Transverse colon (tissue), 4 donors: ENCODE results near the gene LRFN5. TPM values are rescaled to one million over a fixed set of nuclear protein-coding genes. Genes with fewer than 3 reads are reported as not detected.

ENCODE experiments used
- DNase-seq: peaks from one replicate; pipeline ENCODE4 v3.0.0-alpha.2; 2019
- H3K27ac ChIP-seq, 4 donors: fragments of 200-600 bp; sonication (generic); 2 replicates each; pipeline ENCODE4 v1.5.1; 2016 to 2018; ENCODE audit warnings: inconsistent platforms in 4 of 4
- H3K27me3 ChIP-seq: fragments of 200-600 bp; sonication (generic); 2 replicates; pipeline ENCODE4 v1.5.1; 2017; ENCODE audit warnings: inconsistent platforms
- H3K36me3 ChIP-seq, 4 donors: fragments of 200-600 bp; sonication (generic); 2 replicates each; pipeline ENCODE4 v1.5.1; 2017 to 2019; ENCODE audit warnings: inconsistent platforms in 4 of 4
- H3K4me1 ChIP-seq, 4 donors: fragments of 200-600 bp; sonication (generic); 2 replicates each; pipeline ENCODE4 v1.5.1; 2017 to 2020; ENCODE audit warnings: inconsistent platforms in 4 of 4
- H3K4me3 ChIP-seq, 4 donors: fragments of 200-600 bp; sonication (generic); 1 replicate in 1 of 4; 2 replicates in 3 of 4; pipeline versions ENCODE4 v1.5.1 to v1.6.1; 2017 to 2019; ENCODE audit warnings: inconsistent platforms in 4 of 4
- H3K9me3 ChIP-seq, 2 donors: fragments of 200-600 bp; sonication (generic); 2 replicates each; pipeline ENCODE4 v1.5.1; 2017 to 2019; ENCODE audit warnings: inconsistent platforms in 2 of 2
- CTCF ChIP-seq, 5 experiments: fragments of 200-600 bp in 3 of 5; fragments of 450-650 bp in 2 of 5; sonication (generic) in 3 of 5; IDR thresholded peaks; 1 replicate in 2 of 5; 2 replicates in 3 of 5; pipeline ENCODE4 v1.5.1; 2016 to 2017; ENCODE audit warnings: antibody characterized with exemption in 5 of 5, inconsistent platforms in 3 of 5, mild to moderate bottlenecking in 2 of 5, moderate library complexity in 1 of 5
- EP300 ChIP-seq: sonication (generic); formaldehyde crosslinking; IDR thresholded peaks from one replicate; pipeline ENCODE4 v1.6.1; 2017; ENCODE audit warnings: antibody characterized with exemption, low read depth
- POLR2A ChIP-seq: fragments of 450-650 bp; IDR thresholded peaks from one replicate; pipeline ENCODE4 v1.6.1; 2016; ENCODE audit warnings: antibody characterized with exemption, mild to moderate bottlenecking, moderate library complexity
- POLR2AphosphoS5 ChIP-seq, 3 donors: sonication (generic); formaldehyde crosslinking; IDR thresholded peaks; one replicate each; pipeline ENCODE4 v1.6.1; 2016; ENCODE audit warnings: antibody characterized with exemption in 3 of 3
- WGBS, 2 donors: methylation state at CpG; one replicate each; pipeline ENCODE4 v1.1.5; 2018; ENCODE audit warnings: low coverage in 1 of 2; 5-methylcytosine and 5-hydroxymethylcytosine counted together
- in situ Hi-C, 4 donors: fragments of 200-750 bp; cut with MboI; loops; one replicate each; pipeline versions ENCODE4 v1.15.0 to v1.15.1; 2017; ENCODE audit warnings: low sequenced_read_pairs in 3 of 4, low pct_ligation_motif_present in 1 of 4, low pct_unique_long_range_greater_than_20kb in 1 of 4
- intact Hi-C: fragments of 100-400 bp; cut with DNase I; formaldehyde crosslinking; loops from one replicate; pipeline ENCODE4 v1.15.1; 2023; ENCODE audit warnings: low total_unique reads
- total RNA-seq, 4 donors: library from RNA; depleted of rRNA; stranded (reverse); fragments of >200 nt; gene quantifications; one replicate each; pipeline ENCODE4 v1.1.0, GENCODE V29; 2016

The LRFN5 gene
- total RNA-seq, 4 donors from 2014 or later, result 0.40 to 4.5 (median 1.5) TPM

GRCh38 chr14:41634286-41634685 is 27.6 kb downstream of the LRFN5 start:
- Histone ChIP-seq H3K4me1 (no peaks in the 10 kb centered on the region), H3K4me3 (no peak overlapping the region), H3K36me3 (no peaks in the 10 kb centered on the region), H3K27me3 (no peaks in the 10 kb centered on the region), H3K27ac (no peak overlapping the region), H3K9me3 (no peaks in the 10 kb centered on the region)
- DNase-seq, result no peak
- intact Hi-C loops, result no loop called here
- in situ Hi-C loops, result no loop called here
- 73 to 74% methylated on average over 3 of the region's 3 CpGs for WGBS, 2 donors
- TF ChIP-seq EP300 (no peak), POLR2A (no peak), POLR2AphosphoS5 (IDR thresholded peaks at IDR 0.05) (no peak), CTCF (IDR thresholded peaks at IDR 0.05) (no peak)

GRCh38 chr14:41636492-41637392 is 30.1 kb downstream of the LRFN5 start:
- DNase-seq, result no peak

GRCh38 chr14:41641690-41642089 is 35.0 kb downstream of the LRFN5 start:
- Histone ChIP-seq H3K36me3 (no peaks in the 10 kb centered on the region), H3K9me3 (no peaks in the 10 kb centered on the region), H3K4me3 (no peak overlapping the region), H3K4me1 (no peaks in the 10 kb centered on the region), H3K27me3 (no peaks in the 10 kb centered on the region), H3K27ac (no peak overlapping the region)
- 80 to 87% methylated on average over 1 of the region's 1 CpG for WGBS, 2 donors
- intact Hi-C loops (no loop called here), in situ Hi-C loops (no loop called here)
- DNase-seq, result no peak
- TF ChIP-seq POLR2AphosphoS5 (IDR thresholded peaks at IDR 0.05) (no peak), CTCF (IDR thresholded peaks at IDR 0.05) (no peak), POLR2A (no peak), EP300 (no peak)

More at GRCh38 chr14:41636492-41637392, 30.1 kb downstream of the LRFN5 start:
- TF ChIP-seq EP300 (no peak), CTCF (IDR thresholded peaks at IDR 0.05) (no peak), POLR2A (no peak), POLR2AphosphoS5 (IDR thresholded peaks at IDR 0.05) (no peak)
- in situ Hi-C loops, result no loop called here
- intact Hi-C loops, result no loop called here
- no peaks in the 10 kb centered on the region for H3K36me3 ChIP-seq
- no peaks in the 10 kb centered on the region for H3K4me1 ChIP-seq
- no peaks in the 10 kb centered on the region for H3K9me3 ChIP-seq
- no peak overlapping the region for H3K27ac ChIP-seq
- no peaks in the 10 kb centered on the region for H3K27me3 ChIP-seq
- no peak overlapping the region for H3K4me3 ChIP-seq
- 67 to 93% methylated on average over 1 to 2 of the region's 2 CpGs for WGBS, 2 donors

- TF ChIP-seq POLR2AphosphoS5 (IDR thresholded peaks at IDR 0.05), result no peak
- no peak for TF ChIP-seq CTCF (IDR thresholded peaks at IDR 0.05)
- no peak for TF ChIP-seq POLR2A
- no peak for TF ChIP-seq EP300
- no peaks in the 10 kb centered on the region for H3K9me3 ChIP-seq
These were observed 35.7 kb downstream of the LRFN5 start for GRCh38 chr14:41642367-41642766.

More at GRCh38 chr14:41642367-41642766, 35.7 kb downstream of the LRFN5 start:
- DNase-seq, result no peak
- intact Hi-C loops, result no loop called here
- Histone ChIP-seq H3K27me3 (no peaks in the 10 kb centered on the region), H3K36me3 (no peaks in the 10 kb centered on the region), H3K4me1 (no peaks in the 10 kb centered on the region), H3K27ac (no peak overlapping the region), H3K4me3 (no peak overlapping the region)
- 76 to 86% methylated on average over 1 of the region's 1 CpG for WGBS, 2 donors
- in situ Hi-C loops, result no loop called here
